GM12878 (cell line): ENCODE data around the gene PPP1R17. TPM values are rescaled to one million over a fixed set of nuclear protein-coding genes. Genes with fewer than 3 reads are reported as not detected.
A peak's percentile ranks its signal among the peaks of the same experiment; 100 is the strongest.

ENCODE experiments used
- ATAC-seq: fragments of 200-7000 bp; cut with Tn5 transposase; 3 replicates; pipeline ENCODE4 v1.9.1; 2020; ENCODE audit warnings: mild to moderate bottlenecking, moderate library complexity
- BruUV-seq: library from RNA; stranded (reverse); fragments of 400-500 nt; replicated peaks from 2 replicates; lab custom pipeline; 2021; lab: Mats Ljungman, UMichigan
- CTCF ChIA-PET: fragments of 300-600 bp; sonication (Branson Sonifier 250); formaldehyde crosslinking; extraction: SDS; loops from one replicate; lab custom pipeline; 2021; ENCODE audit warnings: inconsistent platforms; lab: Yijun Ruan, JAX
- POLR2A ChIA-PET: fragments of 350-600 bp; formaldehyde crosslinking; extraction: SDS; loops from one replicate; lab custom pipeline; 2021; ENCODE audit warnings: inconsistent platforms; lab: Charles Lee
- RAD21 ChIA-PET: fragments of 300-600 bp; sonication (Branson Sonifier 250); formaldehyde crosslinking; loops from one replicate; lab custom pipeline; 2023; ENCODE audit warnings: antibody characterized with exemption; ENCODE audit not compliant: unreplicated experiment; lab: Charles Lee
- SMC1A ChIA-PET: fragments of 300-600 bp; sonication (Branson Sonifier 250); formaldehyde crosslinking; loops from one replicate; lab custom pipeline; 2023; ENCODE audit not compliant: unreplicated experiment, uncharacterized antibody; lab: Charles Lee
- DNase-seq: peaks from one replicate; pipeline ENCODE4 v3.0.0-alpha.2; 2011; ENCODE audit warnings: low read depth, low spot score
- FAIRE-seq: peaks from 3 replicates; lab custom pipeline; 2011; peaks lifted over from hg19 to GRCh38; lab: Jason Lieb, UNC
- H2AFZ ChIP-seq: 2 replicates; pipeline ENCODE4 v1.6.0; 2011; ENCODE audit warnings: low read depth, low read length, control low read depth; ENCODE audit not compliant: control insufficient read depth
- H3K27ac ChIP-seq: 2 replicates; pipeline ENCODE4 v1.5.1; 2011; ENCODE audit warnings: control low read depth; ENCODE audit not compliant: control insufficient read depth, insufficient read depth
- H3K27me3 ChIP-seq, 2 experiments: replicated peaks in 1 of 2; 2 replicates each; pipeline versions ENCODE4 v1.6.0 to v1.6.1; 2011; ENCODE audit warnings: low read length in 1 of 2; ENCODE audit not compliant: control insufficient read depth in 2 of 2, insufficient read depth in 2 of 2
- H3K36me3 ChIP-seq, 2 experiments: 2 replicates each; pipeline ENCODE4 v1.5.1; 2011; ENCODE audit warnings: low read length in 1 of 2; ENCODE audit not compliant: control insufficient read depth in 2 of 2, insufficient read depth in 2 of 2
- H3K4me1 ChIP-seq: 2 replicates; pipeline ENCODE4 v1.6.1; 2011; ENCODE audit warnings: mild to moderate bottlenecking, low read length, moderate library complexity, mixed read lengths; ENCODE audit not compliant: control insufficient read depth, insufficient read depth
- H3K4me2 ChIP-seq: 2 replicates; pipeline ENCODE4 v1.6.0; 2011; ENCODE audit warnings: control low read depth; ENCODE audit not compliant: control insufficient read depth, insufficient read depth
- H3K4me3 ChIP-seq: fragments of 200-600 bp; sonication (generic); 2 replicates; pipeline ENCODE4 v1.5.1; 2016
- H3K79me2 ChIP-seq: 2 replicates; pipeline ENCODE4 v1.6.0; 2011; ENCODE audit warnings: low read length; ENCODE audit not compliant: control insufficient read depth, insufficient read depth
- H3K9ac ChIP-seq: 2 replicates; pipeline ENCODE4 v1.8.0; 2011; ENCODE audit warnings: low read length, control low read depth, mixed read lengths; ENCODE audit not compliant: control insufficient read depth, insufficient read depth
- H3K9me3 ChIP-seq: replicated peaks from 3 replicates; pipeline ENCODE4 v1.5.1; 2011; ENCODE audit warnings: mild to moderate bottlenecking, low read length; ENCODE audit not compliant: control insufficient read depth, insufficient read depth
- H4K20me1 ChIP-seq: 2 replicates; pipeline ENCODE4 v1.6.0; 2011; ENCODE audit not compliant: control insufficient read depth, insufficient read depth
- GABPA ChIP-seq: IDR thresholded peaks from 2 replicates; pipeline ENCODE4 v1.6.1; 2014; ENCODE audit warnings: antibody characterized with exemption, low read depth, mild to moderate bottlenecking, inconsistent platforms
- IKZF2 ChIP-seq, 2 experiments: fragments of 450-650 bp; IDR thresholded peaks; 2 replicates each; pipeline ENCODE4 v1.6.1; 2017; ENCODE audit warnings: mild to moderate bottlenecking in 2 of 2, moderate library complexity in 2 of 2
- JUNB ChIP-seq: IDR thresholded peaks from 2 replicates; pipeline ENCODE4 v1.6.1; 2016; ENCODE audit warnings: antibody characterized with exemption, mild to moderate bottlenecking
- KAT2A ChIP-seq: conservative IDR thresholded peaks from 2 replicates; pipeline ENCODE4 v1.6.1; 2011; ENCODE audit warnings: low read depth, low read length; ENCODE audit not compliant: control insufficient read depth
- MXI1 ChIP-seq: fragments of 150-350 bp; IDR thresholded peaks from 2 replicates; pipeline ENCODE4 v1.6.1; 2011; ENCODE audit warnings: low read depth, mild to moderate bottlenecking, inconsistent platforms, low read length, improper control_type of control experiment
- NFYB ChIP-seq: IDR thresholded peaks from 2 replicates; pipeline ENCODE4 v1.6.1; 2011; ENCODE audit warnings: low read depth, mild to moderate bottlenecking, low read length, improper control_type of control experiment, moderate library complexity; ENCODE audit not compliant: insufficient read depth
- REST ChIP-seq: IDR thresholded peaks from 2 replicates; pipeline ENCODE4 v1.6.1; 2012; ENCODE audit warnings: mild to moderate bottlenecking, low read depth, low read length
- SUPT20H ChIP-seq: IDR thresholded peaks from 2 replicates; pipeline ENCODE4 v1.6.1; 2011; ENCODE audit warnings: low read depth, mild to moderate bottlenecking, low read length, moderate library complexity, borderline replicate concordance; ENCODE audit not compliant: control insufficient read depth
- ZNF592 ChIP-seq: fragments of 450-650 bp; IDR thresholded peaks from 2 replicates; pipeline ENCODE4 v1.6.1; 2017; ENCODE audit warnings: mild to moderate bottlenecking, moderate library complexity
- WGBS: methylation state at CpG from one replicate; pipeline ENCODE4 v1.1.6; 2016; ENCODE audit warnings: low lambda C conversion rate; ENCODE audit not compliant: insufficient replicate concordance, insufficient coverage; ENCODE audit errors: missing lambda C conversion rate; 5-methylcytosine and 5-hydroxymethylcytosine counted together
- in situ Hi-C: fragments of 300-500 bp; cut with MboI; formaldehyde crosslinking; loops from 9 replicates; pipeline ENCODE4 v1.14.3; 2018; ENCODE audit warnings: mixed read lengths
- intact Hi-C: fragments of 100-400 bp; cut with micrococcal nuclease; formaldehyde crosslinking; loops from one replicate; pipeline ENCODE4 v1.14.2; 2022; ENCODE audit not compliant: unreplicated experiment
- polyA plus RNA-seq, 11 experiments: library from polyadenylated mRNA; depleted of rRNA in 4 of 11; unstranded in 6 of 11; stranded (reverse) in 5 of 11; fragments of >200 nt; fragmentation: Nextera tagmentation in 4 of 11; fragmentation: Illumina TruSeq in 1 of 11; extraction: Ambion mirVana in 4 of 11; extraction: Trizol in 1 of 11; gene quantifications; 1 replicate in 1 of 11; 2 replicates in 10 of 11; pipeline versions ENCODE4 v1.2.1 to v1.2.3, GENCODE V29; 2011 to 2016; ENCODE audit warnings: inconsistent platforms in 2 of 11, missing spikeins in 2 of 11, low read depth in 1 of 11
- total RNA-seq, 4 experiments: library from RNA; depleted of rRNA in 3 of 4; stranded (reverse); fragments of >200 nt in 3 of 4; fragmentation: Illumina TruSeq in 1 of 4; extraction: Trizol in 1 of 4; gene quantifications; 2 replicates each; pipeline versions ENCODE4 v1.2.1 to v1.2.3, GENCODE V29; 2013 to 2021
- TF ChIP-seq, protein P1 (sequence below): fragments of 450-650 bp; IDR thresholded peaks from 2 replicates; pipeline ENCODE4 v1.6.1; 2016; ENCODE audit warnings: mild to moderate bottlenecking, moderate library complexity, borderline replicate concordance

The PPP1R17 gene
- total and polyA plus RNA-seq, 10 of the 15 experiments (the other 5 are each of a cell fraction or from before 2014, with no cell fraction given) = 0.05 to 0.28 (median 0.19) TPM; not detected in 7

- Histone ChIP-seq H3K4me1 (no peaks in the 10 kb centered on the region), H4K20me1 (no peaks in the 10 kb centered on the region), H3K9me3 (no peaks in the 10 kb centered on the region), H2AFZ (no peak overlapping the region), H3K9ac (no peak overlapping the region), H3K27me3 (peaks cover 0 to 3% of the 10 kb centered on the region in 2 experiments; a peak in 1 of 4 replicates), H3K27ac (no peak overlapping the region), H3K4me3 (no peak overlapping the region), H3K36me3 (no peaks in the 10 kb centered on the region), H3K79me2 (no peaks in the 10 kb centered on the region), H3K4me2 (no peak overlapping the region)
- ATAC-seq = peak; percentile 10; the same call in 1 of the 3 replicates
- RAD21 ChIA-PET = interaction anchor here (1.0 kb wide), 1 partner anchor 259 kb away, joined by 3 read pairs; no protein-coding TSS in a partner anchor
- SMC1A ChIA-PET = interaction anchor here (1.0 to 2.9 kb wide), 3 partner anchors 14 to 568 kb away, joined by 3 to 10 read pairs (median 3); partner anchors contain the start of gene PPP1R17
- intact Hi-C loops = no loop called here
- no TSS peak for BruUV-seq
- no peak for DNase-seq
- POLR2A ChIA-PET = no interaction called here
- FAIRE-seq = no peak
- CTCF ChIA-PET = interaction anchor here (0.6 to 4.1 kb wide), 4 partner anchors 8 to 250 kb away, joined by 3 to 12 read pairs (median 4); no protein-coding TSS in a partner anchor
- WGBS = 0% methylated on average over 3 of the region's 3 CpGs
- TF ChIP-seq KAT2A (no peak), NFYB (no peak), MXI1 (no peak), IKZF2 (IDR thresholded peaks at IDR 0.05) (no peak), ZNF592 (no peak), JUNB (no peak), REST (no peak), SUPT20H (no peak), GABPA (no peak)
- TF ChIP-seq, protein P1, sequence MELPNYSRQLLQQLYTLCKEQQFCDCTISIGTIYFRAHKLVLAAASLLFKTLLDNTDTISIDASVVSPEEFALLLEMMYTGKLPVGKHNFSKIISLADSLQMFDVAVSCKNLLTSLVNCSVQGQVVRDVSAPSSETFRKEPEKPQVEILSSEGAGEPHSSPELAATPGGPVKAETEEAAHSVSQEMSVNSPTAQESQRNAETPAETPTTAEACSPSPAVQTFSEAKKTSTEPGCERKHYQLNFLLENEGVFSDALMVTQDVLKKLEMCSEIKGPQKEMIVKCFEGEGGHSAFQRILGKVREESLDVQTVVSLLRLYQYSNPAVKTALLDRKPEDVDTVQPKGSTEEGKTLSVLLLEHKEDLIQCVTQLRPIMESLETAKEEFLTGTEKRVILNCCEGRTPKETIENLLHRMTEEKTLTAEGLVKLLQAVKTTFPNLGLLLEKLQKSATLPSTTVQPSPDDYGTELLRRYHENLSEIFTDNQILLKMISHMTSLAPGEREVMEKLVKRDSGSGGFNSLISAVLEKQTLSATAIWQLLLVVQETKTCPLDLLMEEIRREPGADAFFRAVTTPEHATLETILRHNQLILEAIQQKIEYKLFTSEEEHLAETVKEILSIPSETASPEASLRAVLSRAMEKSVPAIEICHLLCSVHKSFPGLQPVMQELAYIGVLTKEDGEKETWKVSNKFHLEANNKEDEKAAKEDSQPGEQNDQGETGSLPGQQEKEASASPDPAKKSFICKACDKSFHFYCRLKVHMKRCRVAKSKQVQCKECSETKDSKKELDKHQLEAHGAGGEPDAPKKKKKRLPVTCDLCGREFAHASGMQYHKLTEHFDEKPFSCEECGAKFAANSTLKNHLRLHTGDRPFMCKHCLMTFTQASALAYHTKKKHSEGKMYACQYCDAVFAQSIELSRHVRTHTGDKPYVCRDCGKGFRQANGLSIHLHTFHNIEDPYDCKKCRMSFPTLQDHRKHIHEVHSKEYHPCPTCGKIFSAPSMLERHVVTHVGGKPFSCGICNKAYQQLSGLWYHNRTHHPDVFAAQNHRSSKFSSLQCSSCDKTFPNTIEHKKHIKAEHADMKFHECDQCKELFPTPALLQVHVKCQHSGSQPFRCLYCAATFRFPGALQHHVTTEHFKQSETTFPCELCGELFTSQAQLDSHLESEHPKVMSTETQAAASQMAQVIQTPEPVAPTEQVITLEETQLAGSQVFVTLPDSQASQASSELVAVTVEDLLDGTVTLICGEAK = no peak
- in situ Hi-C loops = no loop called here
Measured at GRCh38 chr7:31702354-31702753, 15.3 kb downstream of the PPP1R17 start.
